Measurements from ENCODE around the gene WDFY1. TPM values are rescaled to one million over a fixed set of nuclear protein-coding genes. Genes with fewer than 3 reads are reported as not detected.

WDFY1 gene
- total RNA-seq, 1 experiment from 2014 or later = 44.7 TPM

GRCh38 chr2:223870840-223871611 lies 74.1 kb downstream of the WDFY1 start:
- ChIA-PET RAD21 (ENCODE audit: low non-redundant PET in 1 of 2, low total read pairs in 2 of 2, uncharacterized antibody in 2 of 2, unreplicated experiment in 2 of 2) (no interaction called here), POLR2A (no interaction called here), CTCF (no interaction called here)
- ATAC-seq (no peak), DNase-seq (ENCODE audit: low read depth, low spot score) (no peak)
- H3K27me3 ChIP-seq (ENCODE audit: insufficient read depth, low read length) = no peaks in the 10 kb centered on the region
- H3K4me1 ChIP-seq (ENCODE audit: control insufficient read depth in 1 of 2, insufficient read depth in 2 of 2, low read length in 2 of 2) = peaks cover 0 to under 1% of the 10 kb centered on the region in 2 experiments; a peak in 1 of 4 replicates
- peaks cover 0 to 5% of the 10 kb centered on the region in 2 experiments; a peak in 2 of 4 replicates for H3K36me3 ChIP-seq (ENCODE audit: control insufficient read depth in 1 of 2, insufficient read depth in 2 of 2, low read length in 2 of 2)
- TF ChIP-seq POLR2AphosphoS5 (IDR thresholded peaks at IDR 0.05; ENCODE audit: low read depth, low read length) (no peak), CEBPB (IDR thresholded peaks at IDR 0.05; ENCODE audit: low read depth) (no peak), YY1 (IDR thresholded peaks at IDR 0.05; ENCODE audit: extremely low read depth, insufficient replicate concordance, low read depth, low read length) (no peak), SIN3A (IDR thresholded peaks at IDR 0.05; ENCODE audit: low read depth) (no peak), ZNF274 (IDR thresholded peaks at IDR 0.05; ENCODE audit: low read depth, low read length) (no peak), POLR2A (IDR thresholded peaks at IDR 0.05; ENCODE audit: borderline replicate concordance, extremely low read depth, insufficient read depth, insufficient read length) (no peak), ZBTB33 (IDR thresholded peaks at IDR 0.05; ENCODE audit: extremely low read depth, insufficient replicate concordance, low read length) (no peak), ATF3 (IDR thresholded peaks at IDR 0.05) (no peak), ELF1 (IDR thresholded peaks at IDR 0.05; ENCODE audit: borderline replicate concordance, low read depth) (no peak), CTCF (IDR thresholded peaks at IDR 0.05 in 2 of 3, conservative IDR thresholded peaks at IDR 0.05 in 1 of 3; ENCODE audit: borderline replicate concordance in 1 of 3, insufficient read depth in 1 of 3, low read depth in 2 of 3, low read length in 2 of 3) (no peak), MAX (IDR thresholded peaks at IDR 0.05) (no peak), SP1 (IDR thresholded peaks at IDR 0.05; ENCODE audit: low read depth) (no peak), JUND (IDR thresholded peaks at IDR 0.05) (no peak)
- no peaks in the 10 kb centered on the region for H3K79me2 ChIP-seq (ENCODE audit: insufficient read depth, low read length)
- no peaks in the 10 kb centered on the region for H3K9me3 ChIP-seq (ENCODE audit: control insufficient read depth in 1 of 2, insufficient read depth in 1 of 2, low read depth in 1 of 2, low read length in 2 of 2)
- H3K4me3 ChIP-seq (replicated peaks in 1 of 2; ENCODE audit: low read depth in 1 of 2, low read length in 2 of 2) = no peak overlapping the region
- H2AFZ ChIP-seq (ENCODE audit: low read depth, low read length, poor library complexity, severe bottlenecking) = no peak overlapping the region
- no peak overlapping the region for H3K9ac ChIP-seq (ENCODE audit: low read length)
- H3K9me2 ChIP-seq (ENCODE audit: insufficient read depth) = no peaks in the 10 kb centered on the region
- intact Hi-C loops (cut with micrococcal nuclease) = no loop called here
- no peak overlapping the region for H3K4me2 ChIP-seq (ENCODE audit: low read length)
- BruUV-seq (replicated peaks) = no TSS peak
- no peaks in the 10 kb centered on the region for H4K20me1 ChIP-seq (ENCODE audit: insufficient read depth)
- H3K27ac ChIP-seq (ENCODE audit: low read depth, low read length) = no peak overlapping the region

All from HCT116 (cell line).